ENCODE measurements around the gene OR7A17.

OR7A17 gene

DNA sequence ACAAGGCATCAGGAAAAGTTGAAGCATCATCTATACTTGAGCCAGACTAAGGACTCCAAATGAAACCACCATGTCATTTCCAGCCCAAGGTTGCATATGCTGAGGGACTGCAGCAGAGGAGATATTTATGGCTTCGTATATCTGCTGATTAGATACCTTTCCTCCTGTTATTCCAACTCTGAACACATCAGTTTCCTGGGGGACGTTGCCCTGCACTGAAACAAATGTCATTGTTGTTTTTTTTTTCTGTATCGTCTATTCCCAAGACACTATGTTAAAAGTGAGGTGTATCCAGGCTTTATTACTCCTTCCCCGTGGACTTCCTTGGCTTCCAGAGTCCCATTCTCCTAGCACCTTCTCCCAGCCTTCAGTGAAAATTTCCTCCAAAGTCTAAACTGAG is at the start of gene OR7A17:
TSS of gene OR7A17 (minus strand) at position 101 of the 400 bp plus-strand sequence. CDS start 4,777 bp downstream, outside the sequence.
- no peak for DNase-seq (ENCODE audit: low read depth in 3 of 3)

- no peak for DNase-seq (ENCODE audit: low read depth in 3 of 3)
These were observed 47.6 kb upstream of the OR7A17 start for GRCh38 chr19:14933506-14933905.

DNA sequence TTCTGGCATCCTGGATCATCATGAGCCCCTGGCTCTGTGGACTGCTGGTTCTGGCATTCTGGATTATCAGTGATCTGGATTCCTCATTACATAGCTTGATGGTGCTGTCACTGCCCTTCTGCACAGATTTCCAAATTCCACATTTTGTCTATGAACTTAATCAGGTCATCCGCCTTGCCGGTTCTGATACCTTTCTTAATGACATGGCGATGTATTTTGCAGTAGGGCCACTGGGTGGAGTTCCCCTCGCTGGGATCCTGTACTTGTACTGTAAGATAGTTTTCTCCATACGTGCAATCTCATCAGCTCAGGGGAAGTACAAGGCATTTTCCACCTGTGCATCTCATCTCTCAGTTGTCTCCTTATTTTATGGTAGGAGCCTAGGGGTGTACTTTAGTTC is 30.9 kb upstream of the OR7A17 start:
- no peak for DNase-seq (ENCODE audit: low read depth in 3 of 3)

- no peak for DNase-seq (ENCODE audit: low read depth in 3 of 3)
These were observed 29.2 kb upstream of the OR7A17 start for GRCh38 chr19:14915116-14915515.

DNA sequence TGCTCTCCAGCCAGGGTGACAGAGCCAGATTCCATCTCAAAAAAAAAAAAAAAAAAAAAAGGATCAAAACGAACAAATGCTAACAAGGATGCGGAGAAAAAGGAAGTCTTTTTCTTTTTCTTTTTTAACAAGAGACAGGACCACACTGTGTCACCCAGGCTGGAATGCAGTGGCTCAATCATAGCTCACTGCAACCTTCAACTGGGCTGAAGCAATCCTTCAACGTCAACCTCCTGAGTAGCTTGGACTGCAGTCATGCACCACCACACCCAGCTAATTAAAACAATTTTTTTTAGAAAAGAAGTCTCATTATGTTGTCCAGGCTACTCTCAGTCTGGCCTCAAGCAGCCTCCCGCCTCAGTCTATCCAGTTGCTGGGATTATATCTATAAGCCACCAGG is 20.8 kb upstream of the OR7A17 start:
- DNase-seq (ENCODE audit: low read depth in 3 of 3): no peak

GRCh38 chr19:14901675-14902260 is 15.8 kb upstream of the OR7A17 start:
- no peak for DNase-seq (ENCODE audit: low read depth in 3 of 3)

GRCh38 chr19:14890643-14891379 is 4.9 kb upstream of the OR7A17 start:
- no peak for DNase-seq (ENCODE audit: low read depth in 3 of 3)

- DNase-seq (ENCODE audit: low read depth in 3 of 3): no peak
These were observed 4.2 kb upstream of the OR7A17 start for GRCh38 chr19:14889994-14890642.

DNA sequence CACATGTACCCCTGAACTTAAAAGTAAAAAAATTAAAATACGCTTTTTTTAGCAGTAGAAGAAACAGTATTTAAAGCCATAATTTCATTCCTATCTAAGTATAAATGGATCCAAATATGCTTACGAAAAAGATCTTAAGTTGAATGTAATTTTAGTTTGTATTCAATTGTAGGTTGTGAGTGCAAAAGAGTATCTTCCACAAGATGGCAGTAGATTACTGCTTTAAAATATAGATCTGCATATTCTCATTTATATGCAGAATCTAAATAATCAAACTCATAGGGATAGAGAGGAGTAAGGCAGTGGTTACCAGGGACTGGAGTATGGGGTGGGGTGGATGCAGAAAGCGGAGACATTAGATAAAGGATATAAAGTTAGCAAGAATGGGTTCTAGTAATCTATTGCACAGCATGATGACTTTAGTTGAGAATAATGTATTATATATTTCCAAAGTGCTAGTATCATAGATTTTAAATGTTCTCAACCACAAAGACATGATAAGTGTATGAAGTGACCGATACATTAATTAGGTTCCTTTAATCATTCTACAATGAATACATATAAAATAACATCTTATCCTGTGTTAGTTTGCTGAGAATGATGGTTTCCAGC is 14.2 kb downstream of the OR7A17 start:
- DNase-seq (ENCODE audit: low read depth in 3 of 3): no peak

GRCh38 chr19:14868497-14868896 is 17.4 kb downstream of the OR7A17 start:
- DNase-seq (ENCODE audit: low read depth in 3 of 3): no peak

- no peak for DNase-seq (ENCODE audit: low read depth in 3 of 3)
These were observed 37.1 kb downstream of the OR7A17 start, which contains the start of gene OR7A10 for GRCh38 chr19:14848822-14849221. TSS of gene OR7A10 (minus strand) at chr19:14848922. CDS start at chr19:14841877, 7,045 bp downstream.

GRCh38 chr19:14843578-14843977 is 42.4 kb downstream of the OR7A17 start:
- DNase-seq (ENCODE audit: low read depth in 3 of 3): no peak

GRCh38 chr19:14843169-14843568 is 42.8 kb downstream of the OR7A17 start:
- no peak for DNase-seq (ENCODE audit: low read depth in 3 of 3)

- DNase-seq (ENCODE audit: low read depth in 3 of 3): no peak
These were observed 45.7 kb downstream of the OR7A17 start for GRCh38 chr19:14840206-14840605.

DNA sequence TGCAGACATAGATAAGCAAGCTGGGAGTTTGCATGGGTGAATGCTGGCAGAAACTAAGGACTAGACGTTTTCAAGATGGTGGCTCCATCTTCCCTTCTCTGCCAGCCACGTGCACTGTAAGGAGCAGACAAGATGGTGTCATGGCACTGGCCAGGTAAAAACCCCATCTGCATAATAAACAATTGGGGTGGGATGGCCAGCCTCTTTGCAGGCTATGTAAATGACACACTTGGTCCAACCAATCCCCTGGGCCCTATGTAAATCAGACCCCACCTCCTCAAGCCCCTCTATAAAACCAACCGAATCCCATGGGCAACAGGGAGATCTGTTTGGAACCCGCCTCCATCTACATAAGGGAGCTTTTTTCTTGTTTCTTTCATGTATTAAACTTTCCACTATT is 48.5 kb downstream of the OR7A17 start:
- DNase-seq (ENCODE audit: low read depth in 3 of 3): no peak

DNA sequence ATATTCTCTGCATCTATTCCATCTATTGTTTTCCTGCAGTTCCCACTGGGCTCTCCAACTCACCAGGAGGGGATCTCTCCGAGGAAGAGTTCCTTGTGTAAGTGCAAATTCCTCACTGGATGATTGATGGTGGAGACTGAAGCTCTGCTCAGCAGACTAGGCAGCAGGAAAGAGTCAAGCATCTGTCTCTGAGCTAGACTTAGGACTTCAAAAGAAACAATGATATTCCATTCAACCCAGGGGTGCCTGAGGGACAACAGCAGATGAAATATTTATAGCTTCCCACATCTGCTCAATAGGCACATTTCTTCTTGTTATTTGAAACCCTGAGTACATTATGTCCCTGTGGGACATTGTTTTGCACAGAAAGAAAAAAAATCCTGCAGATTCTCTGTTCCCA is 50.9 kb downstream of the OR7A17 start, which contains the start of the genes OR7A5 and OR7C1:
TSS of gene OR7A5 (minus strand) at position 175 of the 400 bp plus-strand sequence. CDS start 6,944 bp downstream, outside the sequence.
TSS of gene OR7C1 (minus strand) at position 175 of the 400 bp plus-strand sequence. CDS start 35,049 bp downstream, outside the sequence.
- DNase-seq (ENCODE audit: low read depth in 3 of 3): no peak

- no peak for DNase-seq (ENCODE audit: low read depth in 3 of 3)
These were observed 55.2 kb downstream of the OR7A17 start for GRCh38 chr19:14830702-14831101.
